ENCODE data around the gene KSR2. TPM values are rescaled to one million over a fixed set of nuclear protein-coding genes. Genes with fewer than 3 reads are reported as not detected.

KSR2 gene
- total and polyA plus RNA-seq, 7 donors = under 0.01 to 1.1 (median 0.41) TPM

GRCh38 chr12:117590999-117591398 is 377.8 kb downstream of the KSR2 start:
- Histone ChIP-seq H3K4me3 (no peak overlapping the region), H3K27ac (no peak overlapping the region), H3K27me3 (peaks cover 0 to 10% (median 5%) of the 10 kb centered on the region in 3 donors), H3K4me1 (no peaks in the 10 kb centered on the region), H3K36me3 (no peaks in the 10 kb centered on the region), H3K9me3 (peaks cover 0 to 9% (median 0%) of the 10 kb centered on the region in 4 donors)
- intact Hi-C loops (cut with DNase I) = no loop called here
- no peak for DNase-seq
- 63 to 88% methylated on average over 2 of the region's 2 CpGs for WGBS, 2 donors
- TF ChIP-seq POLR2AphosphoS5 (IDR thresholded peaks at IDR 0.05) (no peak), POLR2A (IDR thresholded peaks at IDR 0.05) (no peak), EP300 (IDR thresholded peaks at IDR 0.05) (no peak)
- TF ChIP-seq, protein P1, sequence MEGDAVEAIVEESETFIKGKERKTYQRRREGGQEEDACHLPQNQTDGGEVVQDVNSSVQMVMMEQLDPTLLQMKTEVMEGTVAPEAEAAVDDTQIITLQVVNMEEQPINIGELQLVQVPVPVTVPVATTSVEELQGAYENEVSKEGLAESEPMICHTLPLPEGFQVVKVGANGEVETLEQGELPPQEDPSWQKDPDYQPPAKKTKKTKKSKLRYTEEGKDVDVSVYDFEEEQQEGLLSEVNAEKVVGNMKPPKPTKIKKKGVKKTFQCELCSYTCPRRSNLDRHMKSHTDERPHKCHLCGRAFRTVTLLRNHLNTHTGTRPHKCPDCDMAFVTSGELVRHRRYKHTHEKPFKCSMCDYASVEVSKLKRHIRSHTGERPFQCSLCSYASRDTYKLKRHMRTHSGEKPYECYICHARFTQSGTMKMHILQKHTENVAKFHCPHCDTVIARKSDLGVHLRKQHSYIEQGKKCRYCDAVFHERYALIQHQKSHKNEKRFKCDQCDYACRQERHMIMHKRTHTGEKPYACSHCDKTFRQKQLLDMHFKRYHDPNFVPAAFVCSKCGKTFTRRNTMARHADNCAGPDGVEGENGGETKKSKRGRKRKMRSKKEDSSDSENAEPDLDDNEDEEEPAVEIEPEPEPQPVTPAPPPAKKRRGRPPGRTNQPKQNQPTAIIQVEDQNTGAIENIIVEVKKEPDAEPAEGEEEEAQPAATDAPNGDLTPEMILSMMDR (IDR thresholded peaks at IDR 0.05) = no peak

DNA sequence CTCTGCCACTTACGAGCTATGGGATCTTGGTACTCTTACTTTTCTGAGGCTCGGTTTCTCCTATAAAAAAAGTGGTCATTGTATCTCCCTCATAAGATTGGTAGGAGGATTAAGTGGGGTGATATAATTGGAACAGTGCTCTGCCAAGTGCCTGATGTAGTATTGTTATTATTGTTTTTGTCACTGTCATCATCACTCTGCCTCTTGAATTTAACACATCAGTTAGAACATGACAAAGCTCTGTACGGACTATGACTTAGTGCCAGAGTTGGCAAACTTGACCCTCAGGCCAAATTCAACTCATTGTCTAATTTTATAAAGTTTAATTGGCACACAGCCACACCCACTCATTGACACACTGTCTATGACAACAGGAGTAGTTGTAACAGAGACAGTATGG is 378.4 kb downstream of the KSR2 start:
- WGBS, 2 donors = 92 to 93% methylated on average over 3 of the region's 3 CpGs
- no peak for DNase-seq
- no peak overlapping the region for H3K27ac ChIP-seq
- intact Hi-C loops (cut with DNase I) = no loop called here
- no peaks in the 10 kb centered on the region for H3K36me3 ChIP-seq
- peaks cover 0 to 10% (median 5%) of the 10 kb centered on the region in 3 donors for H3K27me3 ChIP-seq
- H3K9me3 ChIP-seq = peaks cover 0 to 9% (median 0%) of the 10 kb centered on the region in 4 donors
- TF ChIP-seq POLR2AphosphoS5 (IDR thresholded peaks at IDR 0.05) = no peak
- no peak for TF ChIP-seq POLR2A (IDR thresholded peaks at IDR 0.05)
- TF ChIP-seq, protein P1 (IDR thresholded peaks at IDR 0.05) = no peak
- TF ChIP-seq EP300 (IDR thresholded peaks at IDR 0.05) = no peak
- no peak overlapping the region for H3K4me3 ChIP-seq
- H3K4me1 ChIP-seq = no peaks in the 10 kb centered on the region

GRCh38 chr12:117589021-117589420 is 379.8 kb downstream of the KSR2 start:
- Histone ChIP-seq H3K4me3 (no peak overlapping the region), H3K36me3 (no peaks in the 10 kb centered on the region), H3K9me3 (peaks cover 0 to 9% (median 0%) of the 10 kb centered on the region in 4 donors), H3K27ac (no peak overlapping the region), H3K27me3 (peaks cover 0 to 9% (median 5%) of the 10 kb centered on the region in 3 donors), H3K4me1 (peaks cover 0 to 2% (median under 1%) of the 10 kb centered on the region in 4 donors)
- DNase-seq = no peak
- intact Hi-C loops (cut with DNase I) = loop anchor here (10.0 kb wide), 1 partner anchor 374 kb away; no protein-coding TSS in a partner anchor
- TF ChIP-seq EP300 (IDR thresholded peaks at IDR 0.05) = no peak
- TF ChIP-seq, protein P1 (IDR thresholded peaks at IDR 0.05) = no peak
- no peak for TF ChIP-seq POLR2AphosphoS5 (IDR thresholded peaks at IDR 0.05)
- no peak for TF ChIP-seq POLR2A (IDR thresholded peaks at IDR 0.05)
- WGBS, 2 donors = 90 to 93% methylated on average over 1 of the region's 1 CpG

- no peak for DNase-seq
- H3K27me3 ChIP-seq = peaks cover 0 to 5% (median 5%) of the 10 kb centered on the region in 3 donors
- TF ChIP-seq POLR2AphosphoS5 (IDR thresholded peaks at IDR 0.05) (no peak), EP300 (IDR thresholded peaks at IDR 0.05) (no peak)
- TF ChIP-seq, protein P1 (IDR thresholded peaks at IDR 0.05) = peak in 3 of 4 experiments; percentile 58 to 73 (median 58)
Observed at GRCh38 chr12:117587631-117588287, 381.0 kb downstream of the KSR2 start.

More at GRCh38 chr12:117587631-117588287, 381.0 kb downstream of the KSR2 start:
- 14 to 23% methylated on average over 12 of the region's 12 CpGs for whole genome bisulfite sequencing, 2 donors
- intact Hi-C loops (cut with DNase I) = loop anchor here (10.0 kb wide), 1 partner anchor 373 kb away; no protein-coding TSS in a partner anchor
- no peaks in the 10 kb centered on the region for H3K36me3 ChIP-seq
- H3K4me1 ChIP-seq = peaks cover 0 to 9% (median 4%) of the 10 kb centered on the region in 4 donors
- H3K9me3 ChIP-seq = peaks cover 0 to 9% (median 0%) of the 10 kb centered on the region in 4 donors
- no peak overlapping the region for H3K4me3 ChIP-seq
- H3K27ac ChIP-seq = no peak overlapping the region
